ENCODE results near the gene CAPZA2.

The CAPZA2 gene

DNA sequence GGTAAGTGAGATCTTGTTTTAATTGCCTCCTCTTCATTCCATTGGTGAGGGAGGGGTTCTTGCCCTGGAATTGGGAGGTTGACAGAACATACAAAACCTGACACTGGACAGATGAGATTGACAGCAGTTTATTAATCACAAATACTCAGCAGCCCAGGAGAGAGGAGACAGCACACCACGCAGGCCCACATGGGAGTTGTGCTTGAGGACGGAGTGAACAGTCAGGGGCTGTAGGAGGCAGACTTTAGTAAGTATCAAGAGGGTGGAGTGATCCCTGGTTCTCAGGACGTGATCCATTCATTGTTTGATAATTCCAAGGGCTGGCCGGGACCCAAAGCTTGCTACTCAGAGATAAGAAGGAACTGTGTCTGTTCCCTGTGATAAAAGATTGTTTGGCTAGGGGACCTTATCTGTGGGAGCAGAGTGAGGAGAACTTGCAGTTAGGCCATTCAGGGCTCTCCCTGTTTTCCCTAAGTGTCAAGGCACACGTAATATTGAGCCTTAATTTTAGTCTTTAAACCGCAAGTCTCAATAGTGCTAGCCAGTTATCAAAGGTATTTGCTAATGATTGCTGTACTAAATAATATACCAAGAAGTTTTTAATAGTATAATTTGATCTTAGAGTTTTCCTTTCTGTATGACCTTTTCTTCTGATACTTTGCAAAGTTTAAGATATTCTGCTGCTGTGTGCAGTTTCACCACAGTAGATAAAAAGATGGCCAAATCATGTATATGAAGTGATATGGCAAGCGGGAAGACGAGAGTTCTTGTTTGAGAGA is 14.5 kb downstream of the CAPZA2 start:
- H3K4me3 ChIP-seq (ENCODE audit: low read depth, low read length): no peak overlapping the region
- TF ChIP-seq, protein P1, sequence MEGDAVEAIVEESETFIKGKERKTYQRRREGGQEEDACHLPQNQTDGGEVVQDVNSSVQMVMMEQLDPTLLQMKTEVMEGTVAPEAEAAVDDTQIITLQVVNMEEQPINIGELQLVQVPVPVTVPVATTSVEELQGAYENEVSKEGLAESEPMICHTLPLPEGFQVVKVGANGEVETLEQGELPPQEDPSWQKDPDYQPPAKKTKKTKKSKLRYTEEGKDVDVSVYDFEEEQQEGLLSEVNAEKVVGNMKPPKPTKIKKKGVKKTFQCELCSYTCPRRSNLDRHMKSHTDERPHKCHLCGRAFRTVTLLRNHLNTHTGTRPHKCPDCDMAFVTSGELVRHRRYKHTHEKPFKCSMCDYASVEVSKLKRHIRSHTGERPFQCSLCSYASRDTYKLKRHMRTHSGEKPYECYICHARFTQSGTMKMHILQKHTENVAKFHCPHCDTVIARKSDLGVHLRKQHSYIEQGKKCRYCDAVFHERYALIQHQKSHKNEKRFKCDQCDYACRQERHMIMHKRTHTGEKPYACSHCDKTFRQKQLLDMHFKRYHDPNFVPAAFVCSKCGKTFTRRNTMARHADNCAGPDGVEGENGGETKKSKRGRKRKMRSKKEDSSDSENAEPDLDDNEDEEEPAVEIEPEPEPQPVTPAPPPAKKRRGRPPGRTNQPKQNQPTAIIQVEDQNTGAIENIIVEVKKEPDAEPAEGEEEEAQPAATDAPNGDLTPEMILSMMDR (IDR thresholded peaks at IDR 0.05; ENCODE audit: low read depth, low read length): no peak

DNA sequence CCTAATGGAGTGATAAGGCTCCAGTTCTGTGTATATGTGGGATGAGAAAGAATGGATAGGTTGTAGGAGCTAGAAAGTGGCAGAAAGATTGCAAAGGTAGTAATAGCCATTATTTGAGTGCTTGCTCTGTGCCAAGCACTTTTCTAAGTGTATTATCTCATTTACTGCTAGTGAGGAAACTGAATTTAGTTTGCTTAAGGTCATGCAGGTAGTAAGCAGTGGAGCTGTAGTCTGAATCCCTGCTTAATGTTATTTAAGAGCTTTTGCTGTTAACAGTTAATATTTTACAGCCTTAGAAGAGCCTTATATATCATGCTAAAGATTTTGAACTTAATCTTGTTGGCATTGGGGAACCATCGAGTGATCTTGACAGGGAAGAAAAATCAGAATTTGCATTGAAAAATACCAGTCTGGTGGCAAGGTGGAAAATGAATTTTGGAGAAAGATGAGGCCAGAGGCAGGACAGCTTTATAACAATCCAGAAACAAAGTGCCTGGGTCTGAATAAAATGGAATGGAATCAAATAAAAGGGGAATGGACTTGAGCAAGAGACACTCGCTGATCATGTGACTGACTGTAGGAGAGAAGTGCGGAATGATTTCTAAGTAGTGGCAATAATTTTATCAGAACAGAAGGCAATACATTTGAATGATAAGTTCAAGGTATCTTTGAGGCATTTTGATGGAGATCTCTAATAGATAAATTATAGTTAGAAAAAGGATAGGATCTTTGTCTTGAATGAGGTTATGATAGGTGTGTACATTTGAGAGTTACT is 15.2 kb downstream of the CAPZA2 start:
- TF ChIP-seq, protein P1 (IDR thresholded peaks at IDR 0.05; ENCODE audit: low read depth, low read length): no peak

DNA sequence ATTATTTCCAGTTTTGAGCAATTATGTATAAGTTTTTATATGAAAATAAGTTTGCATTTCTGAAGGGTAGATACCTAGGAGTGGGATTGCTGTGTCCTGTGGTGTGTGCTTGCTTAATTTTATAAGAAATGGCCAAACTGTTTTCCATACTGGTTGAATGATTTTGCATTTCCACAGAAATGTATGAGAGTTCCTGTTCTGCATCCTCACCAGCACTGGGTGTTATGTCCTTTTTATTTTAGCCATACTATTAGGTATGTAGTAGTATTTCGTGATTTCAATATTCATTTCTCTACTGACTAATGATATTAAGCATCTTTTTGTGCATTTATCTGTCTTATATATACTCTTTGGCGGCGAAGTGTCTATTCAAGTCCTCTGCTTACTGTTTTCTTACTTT is 22.3 kb downstream of the CAPZA2 start:
- no peak overlapping the region for H3K4me3 ChIP-seq (ENCODE audit: low read depth, low read length)
- TF ChIP-seq, protein P1 (IDR thresholded peaks at IDR 0.05; ENCODE audit: low read depth, low read length): no peak

More for the DNA sequence above, 15.2 kb downstream of the CAPZA2 start:
- no peak overlapping the region for H3K4me3 ChIP-seq (ENCODE audit: low read depth, low read length)

DNA sequence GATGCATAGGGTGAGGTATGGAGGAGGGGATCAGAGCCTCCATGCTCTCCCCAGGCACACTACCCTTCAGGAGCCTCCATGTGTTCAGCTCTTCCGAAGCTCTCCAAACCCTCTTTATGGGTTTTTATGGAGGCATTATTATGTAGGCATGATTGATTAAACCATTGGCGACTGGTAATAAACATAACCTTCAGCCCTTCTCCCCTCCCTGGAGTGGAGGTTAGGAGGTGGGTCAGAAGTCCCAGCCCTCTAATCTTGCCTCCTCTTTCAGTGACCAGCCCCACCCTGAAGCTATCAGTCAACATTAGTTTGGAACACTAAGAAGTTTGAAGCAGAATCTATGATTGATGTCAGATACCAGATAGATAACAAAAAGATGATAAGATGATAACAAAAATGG is 23.3 kb downstream of the CAPZA2 start:
- TF ChIP-seq, protein P1 (IDR thresholded peaks at IDR 0.05; ENCODE audit: low read depth, low read length): no peak
- no peak overlapping the region for H3K4me3 ChIP-seq (ENCODE audit: low read depth, low read length)

DNA sequence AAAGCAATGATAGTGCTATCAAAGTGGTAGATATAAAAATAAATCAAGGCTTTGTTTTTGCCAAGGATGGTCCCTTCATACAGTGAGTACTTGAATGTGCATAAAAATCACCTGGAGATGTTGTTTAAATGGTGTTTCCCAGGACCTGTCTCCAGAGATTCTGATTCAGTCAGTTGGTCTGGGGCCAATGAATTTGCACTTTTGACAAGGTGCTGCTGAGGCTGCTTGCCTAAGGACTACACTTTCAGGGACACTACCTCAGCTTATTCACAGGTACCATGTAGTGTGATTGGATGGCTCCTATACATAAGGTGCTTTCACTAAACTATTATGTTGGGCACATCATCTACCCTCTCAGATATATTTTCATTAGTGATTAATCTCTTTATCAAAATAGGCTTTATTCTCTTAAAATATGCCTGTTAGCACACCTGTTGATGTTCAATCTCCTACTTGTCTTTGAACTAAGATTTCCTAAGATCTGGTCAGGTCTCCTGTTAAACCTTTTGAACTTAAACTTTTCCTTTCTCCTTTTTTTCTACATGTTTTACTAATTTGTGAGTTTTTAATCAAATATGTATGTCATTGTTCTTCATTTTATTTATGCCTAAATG is 24.3 kb downstream of the CAPZA2 start:
- H3K4me3 ChIP-seq (ENCODE audit: low read depth, low read length): no peak overlapping the region
- TF ChIP-seq, protein P1 (IDR thresholded peaks at IDR 0.05; ENCODE audit: low read depth, low read length): no peak

DNA sequence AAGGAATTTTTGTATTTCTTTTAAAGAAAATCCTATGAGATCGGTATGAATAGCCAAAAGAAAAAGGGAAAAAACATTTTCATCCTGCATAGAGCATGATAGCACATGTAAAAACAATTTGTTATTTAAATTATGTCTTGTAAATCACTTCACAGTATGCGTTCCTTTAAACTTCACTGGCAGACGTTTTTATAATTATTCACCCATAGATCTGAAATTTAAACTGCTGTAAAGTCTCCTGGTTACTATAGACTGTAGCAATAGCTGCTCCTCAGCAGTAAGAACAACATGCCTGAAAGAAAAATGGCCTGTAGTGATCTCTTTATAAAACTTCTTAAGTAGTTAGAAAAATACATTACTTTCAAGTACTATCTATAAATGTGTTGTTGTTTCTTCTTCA is 26.5 kb downstream of the CAPZA2 start:
- TF ChIP-seq, protein P1 (IDR thresholded peaks at IDR 0.05; ENCODE audit: low read depth, low read length): no peak
- H3K4me3 ChIP-seq (ENCODE audit: low read depth, low read length): no peak overlapping the region
